Heart left ventricle (tissue), 16 donors: ENCODE data around the gene SUGCT. TPM values are rescaled to one million over a fixed set of nuclear protein-coding genes. Genes with fewer than 3 reads are reported as not detected.
A peak's percentile ranks its signal among the peaks of the same experiment; 100 is the strongest.

Source experiments
- ATAC-seq, 4 donors: fragments of 200-7000 bp; cut with Tn5 transposase; one replicate each; pipeline ENCODE4 v1.9.1; 2020 to 2022; ENCODE audit warnings: moderate library complexity in 4 of 4, mild to moderate bottlenecking in 3 of 4, moderate number of reproducible peaks in 1 of 4
- DNase-seq, 5 donors: peaks; one replicate each; pipeline ENCODE4 v3.0.0-alpha.2; 2020
- H3K27ac ChIP-seq, 12 donors: fragments of 200-600 bp; sonication (generic) in 4 of 12; one replicate each; pipeline versions ENCODE4 v1.5.0 to v1.8.0; 2016 to 2022; ENCODE audit warnings: mild to moderate bottlenecking in 2 of 12
- H3K27me3 ChIP-seq, 9 donors: fragments of 200-600 bp; sonication (generic) in 2 of 9; one replicate each; pipeline versions ENCODE4 v1.5.1 to v1.8.0; 2016 to 2022; ENCODE audit warnings: mild to moderate bottlenecking in 3 of 9
- H3K36me3 ChIP-seq, 9 donors: fragments of 200-600 bp; sonication (generic) in 2 of 9; one replicate each; pipeline versions ENCODE4 v1.5.0 to v1.8.0; 2018 to 2022; ENCODE audit warnings: mild to moderate bottlenecking in 2 of 9
- H3K4me1 ChIP-seq, 12 donors: fragments of 200-600 bp; sonication (generic) in 4 of 12; one replicate each; pipeline versions ENCODE4 v1.5.0 to v1.8.0; 2016 to 2022; ENCODE audit warnings: mild to moderate bottlenecking in 3 of 12
- H3K4me3 ChIP-seq, 12 donors: fragments of 200-600 bp; sonication (generic) in 4 of 12; one replicate each; pipeline versions ENCODE4 v1.5.0 to v1.8.0; 2017 to 2022; ENCODE audit warnings: mild to moderate bottlenecking in 9 of 12, moderate library complexity in 4 of 12
- H3K9me3 ChIP-seq, 12 donors: fragments of 200-600 bp; sonication (generic) in 4 of 12; one replicate each; pipeline versions ENCODE4 v1.5.0 to v1.8.0; 2016 to 2022; ENCODE audit warnings: mild to moderate bottlenecking in 1 of 12
- CTCF ChIP-seq, 12 donors: fragments of 200-600 bp; sonication (generic) in 4 of 12; IDR thresholded peaks; one replicate each; pipeline versions ENCODE4 v1.5.0 to v1.8.0; 2018 to 2022; ENCODE audit warnings: antibody characterized with exemption in 12 of 12, mild to moderate bottlenecking in 5 of 12
- POLR2A ChIP-seq, 2 donors: fragments of 450-650 bp; IDR thresholded peaks; one replicate each; pipeline ENCODE4 v1.6.1; 2017; ENCODE audit warnings: antibody characterized with exemption in 2 of 2, mild to moderate bottlenecking in 2 of 2, moderate library complexity in 2 of 2
- WGBS, 4 donors: extraction: QIAGEN DNeasy Blood & Tissue Kit in 2 of 4; methylation state at CpG; one replicate each; pipeline versions ENCODE4 v1.1.5 to v1.1.7; 2013 to 2018; 5-methylcytosine and 5-hydroxymethylcytosine counted together
- intact Hi-C, 10 donors: fragments of 100-400 bp; cut with DNase I; formaldehyde crosslinking; loops; one replicate each; pipeline versions ENCODE4 v1.11.1 to v1.14.2; 2022
- polyA plus RNA-seq, 2 donors: library from polyadenylated mRNA; stranded (reverse); fragments of 200-250 nt; gene quantifications; one replicate each; pipeline ENCODE4 v1.2.3, GENCODE V29; 2013
- total RNA-seq, 9 donors: library from RNA; depleted of rRNA in 2 of 9; stranded (reverse); fragments of >200 nt in 2 of 9; fragmentation: NEBNext Ultra II Directional in 3 of 9; extraction: Animal tissue kit (Norgen Biotek cat#: 25700) in 3 of 9; gene quantifications; one replicate each; pipeline versions ENCODE4 v1.1.0 to v1.2.4, GENCODE V29; 2016 to 2023
- donor health status: ischemic (EF 13 %, LVEDD 7.1; RV severe dilation, severe dysfunction).
- donor health status: healthy with polysubstance abuse.
- donor health status: DM: no; HTN: yes; CAD: no.
- donor health status: DM: no; HTN: no; CAD: no.
- donor health status: ischemic (EF 25% LVEDD 6.9; RV normal size, moderate dysfunction).
- donor health status: ischemic (EF 25% LVEDD 5.7; RV mildly dilated, moderate dysfunction).
- donor health status: healthy.
- donor health status: DM: yes; HTN: yes; CAD: no.
- donor health status: ischemic (EF 35%, LVEDD 5.7; RV mildly dilated, moderate dysfunction).
- donor health status: nonischemic (EF 11% LVEDD 7.7; RV severe dilation, severe dysfunction).
- donor health status: DM: yes; HTN: yes; CAD: no.
- donor health status: PGD.
- donor health status: ischemic (EF 29% LVEDD 5.4; RV normal size, mild dysfunction).
- donor health status: nonischemic (EF 23%, LVEDD 6.1; RV moderate dilation, normal function).

SUGCT gene
- total and polyA plus RNA-seq, 11 donors, result 1.4 to 7.6 (median 4.4) TPM

DNA sequence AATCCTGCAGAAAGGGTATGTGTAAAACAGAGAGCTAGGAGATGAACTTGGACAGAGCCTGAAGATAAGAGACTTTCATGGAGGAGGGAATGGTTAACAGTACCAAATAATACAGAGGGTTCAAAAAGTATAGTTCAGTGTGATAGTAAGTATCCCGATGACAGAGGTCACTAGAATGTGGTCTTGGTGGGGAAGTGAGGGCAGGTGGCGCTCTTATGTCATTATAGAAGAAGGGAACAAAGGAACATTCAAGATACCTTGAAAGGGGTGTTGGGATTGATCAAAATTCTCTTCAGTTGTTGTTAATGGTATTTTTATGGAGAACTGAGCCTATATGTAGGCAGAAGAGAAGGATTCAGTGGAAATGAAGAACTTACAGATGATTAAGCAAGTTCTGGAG, 312.5 kb downstream of the SUGCT start:
- intact Hi-C loops, result no loop called here
- DNase-seq (no peak), ATAC-seq (no peak)
- Histone ChIP-seq H3K27ac (no peak overlapping the region), H3K36me3 (no peaks in the 10 kb centered on the region), H3K9me3 (peaks cover 0 to 9% (median under 1%) of the 10 kb centered on the region in 12 donors), H3K27me3 (no peaks in the 10 kb centered on the region), H3K4me3 (no peak overlapping the region), H3K4me1 (no peaks in the 10 kb centered on the region)
- 76 to 89% (median 78%) methylated on average over 2 of the region's 2 CpGs for WGBS, 4 donors
- TF ChIP-seq CTCF (IDR thresholded peaks at IDR 0.05), result no peak
- TF ChIP-seq POLR2A (IDR thresholded peaks at IDR 0.05), result no peak

GRCh38 chr7:40455485-40455884, 320.7 kb downstream of the SUGCT start:
- no peaks in the 10 kb centered on the region for H3K27me3 ChIP-seq
- H3K4me1 ChIP-seq, result no peaks in the 10 kb centered on the region
- intact Hi-C loops, result no loop called here
- TF ChIP-seq POLR2A (IDR thresholded peaks at IDR 0.05) (no peak), CTCF (IDR thresholded peaks at IDR 0.05) (no peak)
- DNase-seq (no peak), ATAC-seq (no peak)
- H3K4me3 ChIP-seq, result no peak overlapping the region
- no peaks in the 10 kb centered on the region for H3K36me3 ChIP-seq
- H3K9me3 ChIP-seq, result no peaks in the 10 kb centered on the region
- H3K27ac ChIP-seq, result no peak overlapping the region

- H3K27ac ChIP-seq, result no peak overlapping the region
- H3K9me3 ChIP-seq, result no peaks in the 10 kb centered on the region
- H3K27me3 ChIP-seq, result no peaks in the 10 kb centered on the region
- DNase-seq (no peak), ATAC-seq (no peak)
- TF ChIP-seq POLR2A (IDR thresholded peaks at IDR 0.05) (no peak), CTCF (IDR thresholded peaks at IDR 0.05) (no peak)
- H3K36me3 ChIP-seq, result no peaks in the 10 kb centered on the region
- H3K4me1 ChIP-seq, result no peaks in the 10 kb centered on the region
- 83 to 89% (median 87%) methylated on average over 5 of the region's 5 CpGs for WGBS, 4 donors
- intact Hi-C loops, result no loop called here
- no peak overlapping the region for H3K4me3 ChIP-seq
These were observed 323.1 kb downstream of the SUGCT start for GRCh38 chr7:40457776-40458480.

GRCh38 chr7:40463446-40463845, 328.6 kb downstream of the SUGCT start:
- no peak for ATAC-seq
- Histone ChIP-seq H3K27ac (no peak overlapping the region), H3K36me3 (no peaks in the 10 kb centered on the region), H3K4me3 (peak overlapping the region in 1 of 12 donors; percentile 8), H3K27me3 (no peaks in the 10 kb centered on the region), H3K9me3 (no peaks in the 10 kb centered on the region), H3K4me1 (no peaks in the 10 kb centered on the region)
- no peak for DNase-seq
- intact Hi-C loops, result no loop called here
- WGBS, 4 donors, result 45 to 69% (median 52%) methylated on average over 4 of the region's 4 CpGs
- no peak for TF ChIP-seq POLR2A (IDR thresholded peaks at IDR 0.05)
- TF ChIP-seq CTCF (IDR thresholded peaks at IDR 0.05), result no peak
